HG03139 (cell line): ENCODE measurements around the gene CD27.

Source experiments
- ATAC-seq: cut with Tn5 transposase; IDR thresholded peaks from one replicate; pipeline ENCODE4 v1.9.1; 2021; ENCODE audit not compliant: unreplicated experiment

Gene CD27

GRCh38 chr12:6434205-6435140 lies 10.3 kb upstream of the CD27 start:
- no peak for ATAC-seq

DNA sequence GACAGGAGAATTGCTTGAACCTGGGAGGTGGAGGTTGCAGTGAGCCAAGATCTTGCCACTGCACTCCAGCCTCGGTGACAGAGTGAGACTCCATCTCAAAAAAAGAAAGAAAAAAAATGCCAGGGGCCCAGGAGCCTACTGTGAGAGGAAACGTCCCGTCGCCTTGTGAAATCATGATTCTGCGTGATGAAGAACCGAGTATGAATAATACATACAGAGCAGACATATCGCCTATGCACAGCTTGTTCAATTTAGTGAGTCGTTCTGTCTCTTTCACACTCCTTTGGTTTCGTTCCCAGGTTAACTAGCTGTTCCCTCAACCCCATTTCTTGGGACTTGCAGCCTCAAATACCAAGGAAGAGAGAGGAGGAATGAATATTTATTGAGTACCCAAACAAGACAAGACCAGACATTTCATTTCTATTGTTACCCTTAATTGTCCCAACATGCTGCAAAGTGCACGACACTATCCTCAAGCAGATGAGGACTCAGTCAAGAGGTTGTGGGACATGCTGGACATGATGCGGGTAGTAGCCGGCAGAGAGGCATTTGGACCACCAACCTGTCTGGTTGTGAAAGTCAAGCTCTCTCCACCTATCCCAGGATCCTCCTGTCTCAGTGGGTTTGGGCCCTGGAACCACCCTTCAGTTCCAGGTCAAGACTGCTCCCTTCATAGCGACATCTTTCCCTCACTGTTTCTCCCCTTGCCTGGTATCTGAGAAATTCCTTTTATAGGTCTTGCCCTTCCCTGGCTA lies 8.6 kb upstream of the CD27 start:
- ATAC-seq: no peak

- ATAC-seq: no peak
Measured at GRCh38 chr12:6437586-6437985, 7.2 kb upstream of the CD27 start.

DNA sequence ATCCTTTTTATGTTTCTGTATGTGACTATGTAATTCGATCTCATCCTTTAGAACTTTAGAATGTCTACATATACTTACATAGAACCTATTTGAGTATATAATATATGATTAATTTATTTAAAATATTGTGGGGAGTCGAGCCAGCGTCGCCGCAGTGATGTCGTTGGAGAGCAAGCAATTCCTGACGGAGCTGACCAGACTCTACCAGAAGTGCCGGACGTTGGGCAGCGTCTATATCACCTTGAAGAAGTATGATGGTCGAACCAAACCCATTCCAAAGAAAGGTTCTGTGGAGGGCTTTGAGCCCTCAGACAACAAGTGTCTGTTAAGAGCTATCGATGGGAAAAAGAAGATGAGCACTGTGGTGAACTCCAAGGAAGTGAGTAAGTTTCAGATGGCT lies 6.4 kb upstream of the CD27 start:
- no peak for ATAC-seq

- no peak for ATAC-seq
Measured at GRCh38 chr12:6440391-6440790, 4.4 kb upstream of the CD27 start.

DNA sequence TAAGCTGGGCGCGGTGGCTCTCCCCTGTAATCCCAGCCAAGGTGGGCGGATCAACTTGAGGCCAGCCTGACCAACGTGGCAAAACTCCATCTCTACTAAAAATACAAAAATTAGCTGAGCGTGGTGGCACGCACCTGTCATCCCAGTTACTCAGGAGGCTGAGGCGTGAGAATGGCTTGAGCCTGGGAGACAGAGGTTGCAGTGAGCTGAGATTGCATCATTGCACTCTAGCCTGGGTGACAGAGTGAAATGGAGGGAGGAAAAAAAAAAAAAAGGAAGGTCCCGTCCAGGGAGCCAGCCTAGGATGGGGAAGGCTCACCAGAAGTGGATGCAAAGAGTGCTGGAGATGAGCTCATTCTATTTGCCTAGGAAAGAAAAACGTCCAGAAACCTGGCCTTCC lies 1.9 kb upstream of the CD27 start:
- no peak for ATAC-seq

DNA sequence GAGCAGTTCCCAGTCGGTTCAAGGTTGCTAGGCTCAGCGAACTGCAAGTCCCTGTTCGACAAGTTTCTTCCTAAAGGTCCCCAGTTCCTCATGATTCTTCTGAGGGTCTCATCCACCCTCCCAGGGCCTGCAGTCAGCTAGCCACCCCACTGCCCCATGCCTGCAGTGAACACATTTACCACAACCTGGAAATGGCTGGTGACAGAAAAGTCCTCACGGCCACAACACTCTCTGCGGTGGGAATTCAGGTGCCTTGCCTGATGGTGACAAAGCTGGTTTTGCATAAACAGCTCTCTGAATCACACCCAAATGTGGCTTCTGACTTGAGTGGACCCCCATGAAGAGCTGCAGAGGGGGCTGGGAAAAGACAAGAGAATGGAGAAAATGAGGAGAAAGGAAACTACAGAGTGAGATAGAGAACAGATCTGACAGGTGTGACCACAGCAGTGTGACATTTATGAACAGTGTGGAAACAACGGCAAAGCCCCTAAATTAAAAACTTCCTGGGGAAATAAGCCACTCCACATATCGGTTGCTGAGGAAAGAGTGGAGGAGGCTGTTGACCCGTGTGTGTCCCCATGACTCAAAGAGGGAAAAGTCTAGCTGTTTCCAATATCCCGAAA lies 1.3 kb upstream of the CD27 start:
- no peak for ATAC-seq

DNA sequence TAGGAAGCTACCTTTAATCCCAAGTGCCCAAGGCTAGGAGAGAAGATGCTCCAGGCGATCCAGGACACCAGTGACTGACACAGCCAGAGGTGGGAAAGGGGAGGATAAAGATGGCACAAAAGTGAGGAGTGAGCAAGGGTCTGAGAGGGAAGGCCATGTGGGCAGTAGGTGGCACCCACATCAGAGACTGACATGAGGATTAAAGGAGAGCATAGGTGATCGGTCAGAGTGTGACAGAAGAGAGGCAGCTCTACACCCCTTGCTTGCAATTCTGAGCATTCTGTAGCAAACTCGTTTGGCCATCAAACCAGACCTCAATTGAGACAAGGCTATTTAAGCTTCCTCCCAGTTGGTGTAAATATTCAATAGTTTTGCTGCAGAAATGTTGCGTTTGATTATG lies 724 bp upstream of the CD27 start:
- no peak for ATAC-seq

DNA sequence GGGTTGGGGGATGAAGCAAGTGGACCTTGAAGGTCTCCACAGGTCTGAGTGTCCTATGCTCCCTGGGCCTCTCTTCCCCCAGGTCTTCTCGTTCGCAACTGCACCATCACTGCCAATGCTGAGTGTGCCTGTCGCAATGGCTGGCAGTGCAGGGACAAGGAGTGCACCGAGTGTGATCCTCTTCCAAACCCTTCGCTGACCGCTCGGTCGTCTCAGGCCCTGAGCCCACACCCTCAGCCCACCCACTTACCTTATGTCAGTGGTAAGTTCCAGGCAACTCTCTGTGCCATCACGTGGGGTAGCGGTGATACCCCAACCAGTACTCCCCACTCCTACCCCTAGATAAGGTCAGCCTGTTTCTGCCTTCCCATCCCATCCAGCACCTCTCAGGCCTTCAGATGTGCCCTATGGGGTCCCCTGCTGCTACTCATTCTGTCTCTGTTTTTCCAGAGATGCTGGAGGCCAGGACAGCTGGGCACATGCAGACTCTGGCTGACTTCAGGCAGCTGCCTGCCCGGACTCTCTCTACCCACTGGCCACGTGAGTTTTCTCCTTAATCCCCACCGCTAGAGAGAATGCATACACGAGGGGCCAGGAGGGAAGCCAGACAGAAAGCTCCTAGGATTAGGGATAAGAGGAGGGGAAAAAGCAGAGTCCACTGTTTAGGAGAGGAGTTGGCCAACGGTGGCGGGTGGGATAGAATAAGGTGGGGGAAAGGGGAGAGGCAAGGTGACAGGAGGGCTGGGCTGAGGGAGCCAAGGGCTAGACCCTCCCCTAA lies 5.5 kb downstream of the CD27 start:
- ATAC-seq: no peak

- ATAC-seq: peak; percentile 6
Measured at GRCh38 chr12:6450869-6451347, 6.2 kb downstream of the CD27 start.

DNA sequence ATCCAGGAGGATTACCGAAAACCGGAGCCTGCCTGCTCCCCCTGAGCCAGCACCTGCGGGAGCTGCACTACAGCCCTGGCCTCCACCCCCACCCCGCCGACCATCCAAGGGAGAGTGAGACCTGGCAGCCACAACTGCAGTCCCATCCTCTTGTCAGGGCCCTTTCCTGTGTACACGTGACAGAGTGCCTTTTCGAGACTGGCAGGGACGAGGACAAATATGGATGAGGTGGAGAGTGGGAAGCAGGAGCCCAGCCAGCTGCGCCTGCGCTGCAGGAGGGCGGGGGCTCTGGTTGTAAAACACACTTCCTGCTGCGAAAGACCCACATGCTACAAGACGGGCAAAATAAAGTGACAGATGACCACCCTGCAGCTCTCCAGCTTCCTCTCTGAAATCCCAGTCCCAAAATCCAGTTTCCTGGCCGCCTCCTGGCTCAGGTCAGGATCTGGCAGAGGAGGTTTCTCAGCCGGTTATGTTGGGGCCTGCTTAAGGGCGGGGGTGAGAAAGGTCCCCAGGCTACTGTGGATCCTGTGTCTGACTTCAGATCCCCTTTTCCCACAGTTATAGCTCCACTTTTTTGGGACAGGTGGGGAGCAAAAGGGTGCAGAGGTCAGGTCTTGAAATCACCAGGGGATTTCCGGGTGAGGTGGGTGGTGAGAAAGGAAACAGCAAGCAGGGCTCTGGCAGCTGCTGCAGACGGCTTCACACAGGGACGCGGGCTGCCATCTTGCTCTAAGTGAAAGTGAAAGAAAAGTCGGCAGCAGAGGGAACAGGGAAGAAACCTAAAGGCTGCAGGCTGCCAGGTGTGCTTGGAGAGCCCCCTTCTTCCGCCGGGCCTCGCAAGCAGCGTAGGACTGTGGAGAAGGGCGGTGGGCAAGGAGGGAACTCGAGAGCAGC lies 6.8 kb downstream of the CD27 start, which contains the start of gene TAPBPL:
Gene TAPBPL (plus strand): TSS at position 695 of the 897 bp plus-strand sequence. CDS start 207 bp downstream, outside the sequence.
- ATAC-seq: peak; percentile 67

- no peak for ATAC-seq
Measured at GRCh38 chr12:6452245-6452943, 7.6 kb downstream of the CD27 start.

- no peak for ATAC-seq
Measured at GRCh38 chr12:6452944-6453630, 8.3 kb downstream of the CD27 start.

DNA sequence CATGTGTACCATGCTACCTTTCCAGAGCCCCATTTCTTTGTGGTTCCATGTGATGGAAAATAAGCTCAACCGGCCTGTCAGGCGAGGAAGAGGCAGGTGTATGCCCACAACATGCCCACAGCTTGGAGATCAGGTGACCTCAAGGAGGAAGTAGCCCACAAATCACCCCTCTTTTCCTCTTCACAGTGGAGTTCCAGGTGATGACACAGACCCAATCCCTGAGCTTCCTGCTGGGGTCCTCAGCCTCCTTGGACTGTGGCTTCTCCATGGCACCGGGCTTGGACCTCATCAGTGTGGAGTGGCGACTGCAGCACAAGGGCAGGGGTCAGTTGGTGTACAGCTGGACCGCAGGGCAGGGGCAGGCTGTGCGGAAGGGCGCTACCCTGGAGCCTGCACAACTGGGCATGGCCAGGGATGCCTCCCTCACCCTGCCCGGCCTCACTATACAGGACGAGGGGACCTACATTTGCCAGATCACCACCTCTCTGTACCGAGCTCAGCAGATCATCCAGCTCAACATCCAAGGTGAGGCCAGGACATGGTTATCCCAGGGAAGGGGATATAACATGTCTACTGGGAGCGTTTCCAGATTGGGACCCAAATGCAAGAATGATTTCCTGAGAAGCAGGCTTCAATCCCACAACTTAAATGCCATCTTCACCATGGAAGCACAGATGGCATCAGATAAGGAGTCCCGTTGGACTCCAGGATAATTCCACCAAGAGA lies 12.6 kb downstream of the CD27 start:
- no peak for ATAC-seq

DNA sequence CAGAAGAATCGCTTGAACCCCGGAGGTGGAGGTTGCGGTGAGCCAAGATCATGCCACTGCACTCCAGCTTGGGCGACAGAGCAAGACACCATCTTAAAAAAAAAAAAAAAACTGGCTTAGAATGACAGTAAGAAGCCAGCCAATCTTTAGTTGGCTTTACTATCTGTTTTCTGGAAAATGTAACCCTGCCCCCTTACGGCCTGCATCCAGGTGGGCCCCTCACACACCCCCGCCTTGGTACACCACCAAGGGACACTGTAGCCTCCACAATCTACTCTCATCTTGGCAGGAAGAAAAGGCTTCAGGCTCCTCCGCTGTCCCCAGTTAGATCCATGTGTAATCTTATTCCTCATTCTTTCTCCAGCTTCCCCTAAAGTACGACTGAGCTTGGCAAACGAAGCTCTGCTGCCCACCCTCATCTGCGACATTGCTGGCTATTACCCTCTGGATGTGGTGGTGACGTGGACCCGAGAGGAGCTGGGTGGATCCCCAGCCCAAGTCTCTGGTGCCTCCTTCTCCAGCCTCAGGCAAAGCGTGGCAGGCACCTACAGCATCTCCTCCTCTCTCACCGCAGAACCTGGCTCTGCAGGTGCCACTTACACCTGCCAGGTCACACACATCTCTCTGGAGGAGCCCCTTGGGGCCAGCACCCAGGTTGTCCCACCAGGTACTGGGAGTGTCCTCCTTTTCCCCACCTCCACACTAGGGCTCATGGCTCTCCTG lies 13.7 kb downstream of the CD27 start:
- ATAC-seq: no peak

GRCh38 chr12:6459004-6459337 lies 14.2 kb downstream of the CD27 start:
- no peak for ATAC-seq

GRCh38 chr12:6460751-6461371 lies 16.1 kb downstream of the CD27 start:
- no peak for ATAC-seq
